ENCODE measurements around the gene CST3. TPM values are rescaled to one million over a fixed set of nuclear protein-coding genes. Genes with fewer than 3 reads are reported as not detected.

CST3 gene
- total and polyA plus RNA-seq, 10 of the 15 experiments (the other 5 are each of a cell fraction or from before 2014, with no cell fraction given) = 11.8 to 127 (median 57.8) TPM

DNA sequence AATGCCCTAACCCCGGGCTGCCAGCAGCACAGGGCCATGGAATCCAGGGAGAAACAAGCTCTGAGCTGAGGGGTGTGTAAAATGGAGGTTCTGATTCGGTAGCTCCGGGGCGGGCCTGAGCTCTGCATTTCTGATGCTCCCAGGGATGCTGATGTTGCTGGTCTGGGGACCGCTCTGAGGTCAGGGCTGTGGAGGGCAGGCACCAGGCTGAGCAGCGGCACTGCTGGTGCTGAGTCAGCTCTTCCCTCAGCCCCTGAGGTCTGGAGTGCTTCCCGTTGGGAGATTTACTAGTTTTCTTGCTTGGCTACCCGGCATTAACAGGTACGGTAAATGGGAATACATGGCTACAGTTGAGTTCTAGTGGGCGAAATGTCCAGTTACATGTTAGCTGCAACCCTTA is 18.6 kb upstream of the CST3 start (continued):
- TF ChIP-seq, protein P1, sequence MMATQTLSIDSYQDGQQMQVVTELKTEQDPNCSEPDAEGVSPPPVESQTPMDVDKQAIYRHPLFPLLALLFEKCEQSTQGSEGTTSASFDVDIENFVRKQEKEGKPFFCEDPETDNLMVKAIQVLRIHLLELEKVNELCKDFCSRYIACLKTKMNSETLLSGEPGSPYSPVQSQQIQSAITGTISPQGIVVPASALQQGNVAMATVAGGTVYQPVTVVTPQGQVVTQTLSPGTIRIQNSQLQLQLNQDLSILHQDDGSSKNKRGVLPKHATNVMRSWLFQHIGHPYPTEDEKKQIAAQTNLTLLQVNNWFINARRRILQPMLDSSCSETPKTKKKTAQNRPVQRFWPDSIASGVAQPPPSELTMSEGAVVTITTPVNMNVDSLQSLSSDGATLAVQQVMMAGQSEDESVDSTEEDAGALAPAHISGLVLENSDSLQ (IDR thresholded peaks at IDR 0.05) = no peak
- TF ChIP-seq FOXK2 (IDR thresholded peaks at IDR 0.05) (no peak), NFYB (IDR thresholded peaks at IDR 0.05; ENCODE audit: insufficient read depth, low read depth, low read length) (no peak), ZBED1 (IDR thresholded peaks at IDR 0.05; ENCODE audit: borderline replicate concordance) (no peak), MYC (IDR thresholded peaks at IDR 0.05; ENCODE audit: insufficient read depth, insufficient read length, insufficient replicate concordance, low read length, severe bottlenecking) (no peak), FOXM1 (IDR thresholded peaks at IDR 0.05; ENCODE audit: low read depth, low read length) (no peak), CREM (IDR thresholded peaks at IDR 0.05; ENCODE audit: low read depth) (no peak)
- TF ChIP-seq, protein P2, sequence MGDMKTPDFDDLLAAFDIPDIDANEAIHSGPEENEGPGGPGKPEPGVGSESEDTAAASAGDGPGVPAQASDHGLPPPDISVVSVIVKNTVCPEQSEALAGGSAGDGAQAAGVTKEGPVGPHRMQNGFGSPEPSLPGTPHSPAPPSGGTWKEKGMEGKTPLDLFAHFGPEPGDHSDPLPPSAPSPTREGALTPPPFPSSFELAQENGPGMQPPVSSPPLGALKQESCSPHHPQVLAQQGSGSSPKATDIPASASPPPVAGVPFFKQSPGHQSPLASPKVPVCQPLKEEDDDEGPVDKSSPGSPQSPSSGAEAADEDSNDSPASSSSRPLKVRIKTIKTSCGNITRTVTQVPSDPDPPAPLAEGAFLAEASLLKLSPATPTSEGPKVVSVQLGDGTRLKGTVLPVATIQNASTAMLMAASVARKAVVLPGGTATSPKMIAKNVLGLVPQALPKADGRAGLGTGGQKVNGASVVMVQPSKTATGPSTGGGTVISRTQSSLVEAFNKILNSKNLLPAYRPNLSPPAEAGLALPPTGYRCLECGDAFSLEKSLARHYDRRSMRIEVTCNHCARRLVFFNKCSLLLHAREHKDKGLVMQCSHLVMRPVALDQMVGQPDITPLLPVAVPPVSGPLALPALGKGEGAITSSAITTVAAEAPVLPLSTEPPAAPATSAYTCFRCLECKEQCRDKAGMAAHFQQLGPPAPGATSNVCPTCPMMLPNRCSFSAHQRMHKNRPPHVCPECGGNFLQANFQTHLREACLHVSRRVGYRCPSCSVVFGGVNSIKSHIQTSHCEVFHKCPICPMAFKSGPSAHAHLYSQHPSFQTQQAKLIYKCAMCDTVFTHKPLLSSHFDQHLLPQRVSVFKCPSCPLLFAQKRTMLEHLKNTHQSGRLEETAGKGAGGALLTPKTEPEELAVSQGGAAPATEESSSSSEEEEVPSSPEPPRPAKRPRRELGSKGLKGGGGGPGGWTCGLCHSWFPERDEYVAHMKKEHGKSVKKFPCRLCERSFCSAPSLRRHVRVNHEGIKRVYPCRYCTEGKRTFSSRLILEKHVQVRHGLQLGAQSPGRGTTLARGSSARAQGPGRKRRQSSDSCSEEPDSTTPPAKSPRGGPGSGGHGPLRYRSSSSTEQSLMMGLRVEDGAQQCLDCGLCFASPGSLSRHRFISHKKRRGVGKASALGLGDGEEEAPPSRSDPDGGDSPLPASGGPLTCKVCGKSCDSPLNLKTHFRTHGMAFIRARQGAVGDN (IDR thresholded peaks at IDR 0.05) = no peak

Data from GM12878 (cell line).